Activated CD4-positive, alpha-beta T cell treated with anti-CD3 and anti-CD28 coated beads, Interleukin-2, amount 50 U/mL, for 4 hours (primary cell): ENCODE measurements around the gene AADACL4.
"Not testable (repeated sequence)": the region's sequence is repeated elsewhere in the genome, so short reads cannot be mapped to it uniquely, and the experiment has no call there.

Experiments used
- DNase-seq, 2 experiments: peaks; one replicate each; pipeline ENCODE4 v3.0.0-alpha.2; 2020

The AADACL4 gene

GRCh38 chr1:12630946-12631530, 12.8 kb upstream of the AADACL4 start:
- DNase-seq, result no peak

GRCh38 chr1:12631571-12631970, 12.3 kb upstream of the AADACL4 start:
- no peak for DNase-seq

GRCh38 chr1:12634156-12634555, 9.7 kb upstream of the AADACL4 start:
- DNase-seq, result no peak

- no peak for DNase-seq
Measured at GRCh38 chr1:12634696-12635202, 9.1 kb upstream of the AADACL4 start.

GRCh38 chr1:12636098-12636950, 7.6 kb upstream of the AADACL4 start:
- DNase-seq, result no peak

- DNase-seq, result no peak
Measured at GRCh38 chr1:12637693-12638092, 6.2 kb upstream of the AADACL4 start.

- DNase-seq, result no peak
Measured at GRCh38 chr1:12640237-12640957, 3.5 kb upstream of the AADACL4 start.

- DNase-seq, result no peak
Measured at GRCh38 chr1:12640958-12641272, 3.0 kb upstream of the AADACL4 start.

GRCh38 chr1:12643079-12643478, 806 bp upstream of the AADACL4 start:
- DNase-seq, result no peak

- DNase-seq, result no peak
Measured at GRCh38 chr1:12644237-12644636, 352 bp downstream of the AADACL4 start.

- no peak for DNase-seq
Measured at GRCh38 chr1:12644829-12645228, 944 bp downstream of the AADACL4 start.

GRCh38 chr1:12645401-12645800, 1.5 kb downstream of the AADACL4 start:
- not testable (repeated sequence) for DNase-seq

GRCh38 chr1:12648741-12649140, 4.9 kb downstream of the AADACL4 start:
- DNase-seq, result no peak

- DNase-seq, result no peak
Measured at GRCh38 chr1:12649971-12650421, 6.1 kb downstream of the AADACL4 start.

- no peak for DNase-seq
Measured at GRCh38 chr1:12654004-12654567, 10.2 kb downstream of the AADACL4 start.

GRCh38 chr1:12654657-12655056, 10.8 kb downstream of the AADACL4 start:
- DNase-seq, result no peak

- no peak for DNase-seq
Measured at GRCh38 chr1:12656575-12656974, 12.7 kb downstream of the AADACL4 start.

GRCh38 chr1:12657060-12657884, 13.4 kb downstream of the AADACL4 start:
- DNase-seq, result no peak

GRCh38 chr1:12657885-12658512, 14.1 kb downstream of the AADACL4 start:
- DNase-seq, result not testable (repeated sequence)

- DNase-seq, result peak; percentile 64
Measured at GRCh38 chr1:12658531-12659453, 14.9 kb downstream of the AADACL4 start.
